ENCODE results near the gene ACTN1.

The ACTN1 gene

DNA sequence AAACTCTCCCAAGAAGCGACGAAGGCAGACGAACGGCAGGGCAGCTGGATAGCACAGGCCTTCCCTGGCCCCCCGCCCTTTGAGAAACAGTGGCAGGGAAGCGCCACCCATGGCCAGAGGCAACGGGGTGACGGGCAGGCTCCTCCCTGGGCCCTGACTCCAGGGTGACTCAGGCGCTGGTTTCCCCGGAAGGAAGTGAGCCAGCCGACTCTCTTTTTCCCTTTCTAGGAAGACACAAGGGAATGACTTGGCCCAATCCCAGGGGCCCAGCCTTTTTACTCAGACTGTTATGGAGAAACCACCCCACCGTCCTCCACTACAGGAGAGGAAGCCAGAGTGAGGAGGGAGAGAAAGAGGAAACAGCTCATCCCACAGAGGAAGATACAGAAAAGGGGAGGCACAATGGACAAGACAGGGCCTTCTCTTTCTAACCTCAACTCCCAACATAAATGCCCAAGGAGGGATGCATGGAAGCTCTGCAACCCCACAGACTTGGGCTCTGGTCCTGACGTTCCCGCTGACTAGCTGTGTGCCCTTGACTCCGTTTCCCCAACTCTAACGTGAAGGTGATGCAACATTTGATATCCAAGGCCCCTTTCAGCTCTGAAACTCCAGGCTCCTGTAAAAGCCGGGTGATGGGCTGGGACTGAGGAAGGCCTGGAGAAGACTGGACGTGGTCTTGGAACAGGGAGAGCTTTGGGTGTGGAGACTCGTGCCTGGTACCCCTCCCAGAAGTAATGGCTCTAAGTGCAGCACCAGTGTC lies 27.9 kb downstream of the ACTN1 start:
- no peak for DNase-seq (ENCODE audit: low spot score)

DNA sequence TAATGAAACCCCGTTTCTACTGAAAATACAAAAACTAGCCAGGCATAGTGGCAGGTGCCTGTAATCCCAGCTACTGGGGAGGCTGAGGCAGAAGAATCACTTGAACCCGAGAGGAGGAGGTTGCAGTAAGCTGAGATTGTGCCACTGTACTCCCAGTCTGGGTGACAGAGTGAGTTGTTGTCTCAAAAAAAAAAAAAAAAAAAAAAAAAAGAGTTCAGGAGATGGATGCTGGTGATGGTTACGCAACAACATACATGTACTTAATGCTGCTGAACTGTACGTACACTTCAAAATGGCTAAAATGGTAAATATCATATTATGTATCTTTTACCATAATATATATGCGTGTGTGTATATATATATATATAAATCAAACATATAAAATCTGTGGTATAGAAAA lies 29.0 kb downstream of the ACTN1 start:
- DNase-seq (ENCODE audit: low spot score), result no peak

DNA sequence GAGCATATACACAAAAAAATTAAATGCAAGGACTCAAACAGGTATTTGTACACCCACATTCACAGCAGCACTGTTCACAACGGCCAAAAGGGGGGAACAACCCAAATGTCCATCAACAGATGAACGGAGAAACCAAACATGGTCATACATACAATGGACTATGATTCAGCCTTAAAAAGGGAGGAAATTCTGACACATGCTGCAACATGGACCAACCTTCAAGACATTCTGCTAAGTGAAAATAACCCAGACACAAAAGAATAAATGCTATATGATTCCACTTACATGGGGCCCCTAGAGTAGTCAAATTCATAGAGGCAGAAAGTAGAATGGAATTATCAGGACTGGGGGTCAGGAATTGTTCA lies 29.5 kb downstream of the ACTN1 start:
- no peak for DNase-seq (ENCODE audit: low spot score)

DNA sequence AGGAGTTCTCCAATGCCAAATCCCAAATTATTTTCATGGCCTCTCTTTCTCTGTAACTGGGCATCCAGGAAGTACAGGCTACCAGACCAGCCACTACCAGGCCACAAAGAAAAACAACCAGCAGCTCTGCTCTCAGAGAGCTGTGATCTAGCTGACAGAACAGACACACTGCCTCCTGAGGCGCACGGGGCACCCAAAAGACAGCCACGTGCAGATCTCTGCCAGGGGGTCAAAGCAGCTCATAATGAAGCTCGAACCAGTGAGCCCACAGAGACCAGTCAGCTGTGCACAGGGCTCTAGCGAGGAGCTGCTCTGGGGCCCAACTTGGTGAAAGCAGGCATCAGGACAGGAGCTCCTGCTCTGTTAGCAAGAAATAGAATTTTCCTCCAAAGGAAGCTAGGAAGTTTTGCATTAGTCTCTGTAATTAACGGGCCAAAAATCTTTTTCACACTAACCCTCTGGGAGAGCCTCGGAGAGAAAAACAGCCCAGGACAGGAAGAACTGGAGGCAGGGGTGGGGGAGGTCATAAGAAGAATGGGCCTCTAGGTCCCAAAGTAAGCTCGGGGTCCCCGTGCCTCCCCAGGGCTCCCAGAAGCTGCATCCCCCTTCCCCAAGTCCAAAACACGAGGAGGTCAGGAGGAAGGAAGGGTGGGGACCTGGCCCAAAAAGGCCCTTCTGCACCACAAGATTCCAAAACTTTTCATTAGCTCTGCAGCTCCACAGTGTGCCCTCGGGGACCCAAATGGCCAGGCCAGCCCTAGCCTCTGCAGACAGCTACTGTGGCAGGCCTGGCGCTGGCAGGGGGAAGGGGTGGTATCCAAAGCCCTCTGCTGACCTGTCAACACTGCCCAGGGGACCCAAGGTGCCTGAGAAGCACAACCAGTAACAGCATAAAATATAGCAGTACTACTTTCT lies 30.2 kb downstream of the ACTN1 start:
- DNase-seq (ENCODE audit: low spot score), result no peak

DNA sequence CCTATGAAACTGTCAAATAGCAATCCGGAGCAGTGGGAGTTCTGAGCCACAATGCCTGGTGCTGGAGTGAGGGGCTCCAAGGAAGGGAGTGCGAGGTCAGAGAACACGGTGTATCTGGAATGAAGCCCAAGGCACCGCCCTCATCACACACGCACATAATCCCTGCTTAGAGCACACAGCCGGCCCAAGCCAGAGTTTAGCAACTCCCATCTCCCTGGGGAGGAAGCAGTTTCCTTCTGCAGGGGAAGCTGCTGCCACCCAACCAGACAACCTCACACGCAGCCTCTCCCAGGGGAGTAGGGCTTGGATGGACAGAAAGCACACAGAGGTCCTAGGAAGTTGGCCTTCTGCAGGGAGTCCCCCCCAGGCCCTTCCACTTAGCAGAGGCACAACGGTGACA lies 31.3 kb downstream of the ACTN1 start:
- DNase-seq (ENCODE audit: low spot score), result no peak

DNA sequence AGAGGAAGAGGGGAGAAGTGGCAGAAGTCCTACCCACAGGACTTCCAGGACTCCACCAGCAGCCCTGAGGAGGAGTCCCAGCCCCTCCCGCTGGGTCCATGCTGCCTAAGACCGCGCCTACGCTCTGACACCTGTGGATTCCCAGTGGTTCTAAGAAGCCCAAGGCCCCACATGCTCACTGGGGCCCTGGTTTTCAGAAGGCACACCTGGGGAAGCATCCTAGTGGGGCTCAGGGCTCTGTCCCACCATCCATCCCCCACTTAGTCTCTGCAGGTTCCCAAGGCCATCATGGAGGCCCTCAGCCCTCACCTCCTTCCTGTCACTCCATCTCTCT lies 32.6 kb downstream of the ACTN1 start:
- DNase-seq (ENCODE audit: low spot score), result no peak

DNA sequence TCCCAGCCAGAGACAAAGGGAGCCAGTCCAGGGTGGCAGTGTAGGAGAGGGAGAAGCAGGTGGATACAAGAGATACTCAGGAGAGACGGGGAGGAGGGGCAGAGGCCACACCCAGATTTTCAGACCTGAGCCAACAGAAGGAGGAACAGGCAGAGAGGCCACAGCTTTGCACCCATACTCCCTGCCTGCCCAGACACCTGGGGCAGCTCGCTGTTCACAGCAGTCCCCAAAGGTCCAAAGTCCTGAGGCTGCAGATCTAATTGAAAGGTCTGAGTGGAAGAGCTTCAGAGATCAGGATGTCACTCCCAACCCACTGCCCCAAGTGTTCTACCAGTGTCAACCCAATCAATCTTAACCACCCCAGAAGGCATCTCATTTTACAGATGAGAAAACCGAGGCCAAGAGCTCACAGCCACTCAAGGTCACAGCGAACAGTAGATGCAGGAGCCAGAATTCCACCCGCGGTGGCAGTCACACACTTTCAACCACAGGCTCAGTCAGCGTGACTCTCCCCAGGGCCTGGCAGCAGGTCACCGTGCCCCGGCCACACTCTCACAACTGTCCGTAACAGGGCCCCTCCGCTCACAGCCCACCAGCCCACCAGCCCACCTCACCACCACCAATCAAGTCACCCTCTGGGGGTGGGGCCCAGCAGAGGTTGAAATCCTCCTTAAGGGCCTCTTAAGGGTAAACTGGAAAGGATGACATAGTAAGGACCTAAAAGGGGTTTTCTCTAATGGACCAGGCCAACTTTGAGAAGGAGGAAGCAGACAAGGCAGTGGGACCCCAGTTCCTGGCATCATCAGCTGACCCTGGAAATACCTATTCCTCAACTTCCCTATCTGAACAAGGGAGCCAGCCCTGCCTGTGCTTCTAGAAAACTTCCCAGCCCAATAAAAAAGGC lies 33.3 kb downstream of the ACTN1 start:
- DNase-seq (ENCODE audit: low spot score), result no peak

DNA sequence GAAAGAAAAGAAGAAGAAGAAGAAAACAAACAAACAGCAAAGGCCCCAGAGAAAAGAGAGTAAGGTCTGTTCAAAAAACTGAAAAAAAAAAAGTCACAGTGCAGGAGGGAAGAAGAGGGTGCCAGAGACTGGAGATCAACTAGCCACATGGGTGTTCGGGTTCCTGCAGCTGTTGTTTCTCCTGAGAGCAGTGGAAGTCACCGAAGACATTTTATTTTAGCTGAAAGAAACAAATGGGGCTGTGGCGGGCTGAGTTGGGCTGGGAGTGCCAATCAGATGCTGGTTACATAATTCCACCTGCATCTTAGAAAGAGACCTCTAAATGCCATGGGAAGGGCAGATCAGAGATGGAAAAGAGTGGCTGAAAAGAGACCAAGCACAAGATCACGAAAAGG lies 33.9 kb downstream of the ACTN1 start:
- DNase-seq (ENCODE audit: low spot score), result no peak

DNA sequence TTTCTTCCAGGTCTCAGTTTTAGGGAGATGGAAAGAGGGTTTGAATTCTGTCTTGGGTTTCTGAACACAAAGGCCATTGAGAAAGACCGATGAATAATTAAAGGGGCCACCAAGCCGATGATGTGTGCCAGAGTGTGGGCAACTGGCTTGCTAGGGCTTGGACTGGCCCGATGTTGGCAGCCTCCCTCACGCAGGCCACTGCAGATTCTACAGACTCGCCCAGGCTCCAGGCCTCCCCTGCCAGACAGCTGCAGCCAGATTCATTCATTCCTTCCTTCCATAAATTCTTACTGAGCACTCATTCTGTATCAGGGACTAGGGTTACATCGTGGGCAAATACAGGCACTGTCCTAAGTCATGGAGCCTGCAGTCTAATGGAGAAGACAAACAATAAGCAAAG lies 34.9 kb downstream of the ACTN1 start:
- DNase-seq (ENCODE audit: low spot score), result peak; percentile 50

DNA sequence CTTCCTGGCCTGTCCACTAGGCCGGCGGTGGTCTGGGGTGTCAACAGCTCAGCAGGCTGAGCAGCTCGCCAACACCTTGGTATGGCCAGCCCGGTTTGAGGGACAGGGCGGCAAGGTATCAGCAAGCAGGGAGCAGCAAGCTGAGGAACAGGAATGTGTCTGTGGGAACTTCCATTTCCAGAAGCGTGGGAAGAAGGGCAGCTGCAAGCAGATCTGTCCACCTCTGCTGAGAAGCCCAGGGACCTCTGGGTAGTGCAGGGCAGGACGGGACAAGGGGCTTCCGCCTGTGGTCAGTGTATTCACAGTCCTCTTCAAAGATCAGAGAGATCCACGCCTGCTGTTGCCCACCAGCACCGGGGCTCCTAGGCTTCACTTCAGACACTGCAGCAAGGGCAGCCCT lies 36.0 kb downstream of the ACTN1 start:
- no peak for DNase-seq (ENCODE audit: low spot score)

DNA sequence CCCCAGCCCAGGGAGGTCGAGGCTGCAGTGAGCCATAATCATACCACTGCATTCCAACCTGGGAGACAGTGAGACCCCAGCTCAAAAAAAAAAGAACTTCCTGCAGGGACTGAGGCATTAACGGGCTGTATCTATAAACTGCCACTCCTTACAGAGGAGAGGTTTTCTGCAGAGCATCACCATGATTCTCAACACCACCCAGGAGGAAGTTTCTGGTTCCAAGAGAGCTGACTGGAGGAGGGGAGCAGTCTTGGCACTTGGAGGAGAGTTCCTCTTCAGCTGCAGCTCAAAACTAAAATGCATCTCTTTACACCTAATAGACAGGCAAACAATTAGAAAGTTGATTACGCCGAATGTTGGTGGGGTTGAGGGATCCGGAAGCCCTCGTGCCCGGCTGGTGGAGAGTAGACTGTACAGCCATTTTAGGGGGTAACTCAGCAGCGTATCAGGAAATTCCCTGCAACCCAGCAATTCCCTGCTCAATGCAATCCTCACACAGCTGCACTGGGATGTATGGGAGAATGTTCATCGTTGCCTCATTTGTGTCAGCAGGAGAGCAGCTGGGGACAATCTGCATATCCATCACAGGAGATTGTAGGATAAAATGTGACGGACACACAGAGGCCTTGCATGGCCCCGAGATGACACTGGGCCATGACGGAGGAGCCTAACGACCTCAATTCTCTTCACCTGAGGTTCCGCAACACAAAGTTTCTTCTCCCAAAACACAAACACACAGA lies 36.6 kb downstream of the ACTN1 start:
- no peak for DNase-seq (ENCODE audit: low spot score)

DNA sequence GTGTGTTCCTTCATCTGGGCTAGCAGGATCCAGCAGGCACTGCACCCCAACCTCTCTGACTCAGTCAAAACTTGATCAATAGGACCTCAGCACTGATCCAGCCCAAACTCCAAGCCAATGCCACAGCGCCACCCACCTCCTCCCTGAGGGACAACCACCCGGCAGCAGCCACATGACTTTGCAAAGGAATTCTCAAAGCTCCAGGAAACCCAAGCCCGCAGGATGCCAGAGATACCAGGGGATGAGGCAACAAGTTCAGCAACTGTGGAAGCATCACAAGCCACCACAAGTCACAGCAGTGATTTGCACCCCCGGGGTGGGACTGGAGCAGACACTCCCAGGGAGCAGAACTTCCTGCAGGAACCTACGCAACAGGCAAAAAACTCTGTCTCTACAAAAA lies 37.3 kb downstream of the ACTN1 start:
- no peak for DNase-seq (ENCODE audit: low spot score)

DNA sequence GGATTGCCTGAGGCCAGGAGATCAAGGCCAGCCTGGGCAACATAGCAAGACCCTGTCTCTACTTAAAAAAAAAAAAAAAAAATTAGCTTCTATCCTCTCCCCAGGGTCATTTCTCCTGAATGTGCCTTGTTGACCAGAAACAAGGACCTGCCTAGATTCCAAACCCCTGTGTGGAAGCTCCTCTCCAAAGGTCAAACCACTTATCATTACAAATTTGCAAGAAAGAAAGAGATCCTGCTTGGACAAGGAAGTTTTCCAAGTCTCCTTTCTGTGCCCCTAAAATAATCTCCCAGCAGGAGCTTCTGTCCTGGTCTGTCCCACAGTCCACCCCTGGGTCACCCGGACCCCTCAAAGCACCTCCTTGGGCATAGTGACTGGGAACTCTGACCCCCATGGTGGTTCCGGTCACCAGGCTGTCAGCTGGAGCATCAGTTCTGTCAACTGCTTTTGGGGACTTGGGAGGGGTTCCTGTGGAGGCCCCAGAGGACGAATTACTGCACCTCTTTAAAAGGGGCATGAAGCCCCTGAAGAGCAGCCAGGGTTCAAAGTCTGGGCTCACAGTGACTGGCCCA lies 38.4 kb downstream of the ACTN1 start:
- no peak for DNase-seq (ENCODE audit: low spot score)

DNA sequence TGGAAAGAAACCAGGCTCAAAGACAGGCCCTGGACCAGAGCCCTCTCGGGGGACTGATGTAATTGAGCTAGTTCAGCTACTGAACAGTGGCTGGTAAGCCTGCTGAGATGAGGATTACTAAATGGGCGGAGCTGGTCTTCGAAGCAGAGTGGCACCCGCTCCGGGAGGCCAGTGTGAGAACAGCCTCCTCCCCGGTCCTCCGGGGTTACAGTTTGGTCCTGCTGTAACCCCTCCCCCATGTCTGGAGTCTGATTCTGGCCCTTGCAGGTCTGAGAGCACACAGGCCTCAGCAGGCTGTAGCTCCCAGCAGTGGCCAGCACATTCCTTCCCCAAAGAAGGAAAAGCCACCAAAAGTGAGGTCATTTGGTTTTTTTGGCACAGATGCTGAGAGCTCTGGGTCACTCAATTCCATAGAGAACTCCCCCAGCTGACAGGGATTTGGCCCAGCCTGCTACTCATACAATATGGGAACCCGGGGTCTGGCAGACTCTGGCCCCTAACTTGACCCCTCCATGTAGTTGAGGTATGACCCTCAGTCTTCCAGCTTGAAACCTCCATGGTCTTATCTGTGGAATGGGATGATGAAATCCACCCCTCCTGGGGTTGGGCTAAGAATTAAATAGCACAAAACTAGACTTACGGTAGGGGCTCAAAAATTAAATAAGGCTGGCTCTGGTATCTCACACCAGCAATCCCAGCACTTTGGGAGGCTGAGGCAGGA lies 39.0 kb downstream of the ACTN1 start:
- DNase-seq (ENCODE audit: low spot score), result peak; percentile 29

DNA sequence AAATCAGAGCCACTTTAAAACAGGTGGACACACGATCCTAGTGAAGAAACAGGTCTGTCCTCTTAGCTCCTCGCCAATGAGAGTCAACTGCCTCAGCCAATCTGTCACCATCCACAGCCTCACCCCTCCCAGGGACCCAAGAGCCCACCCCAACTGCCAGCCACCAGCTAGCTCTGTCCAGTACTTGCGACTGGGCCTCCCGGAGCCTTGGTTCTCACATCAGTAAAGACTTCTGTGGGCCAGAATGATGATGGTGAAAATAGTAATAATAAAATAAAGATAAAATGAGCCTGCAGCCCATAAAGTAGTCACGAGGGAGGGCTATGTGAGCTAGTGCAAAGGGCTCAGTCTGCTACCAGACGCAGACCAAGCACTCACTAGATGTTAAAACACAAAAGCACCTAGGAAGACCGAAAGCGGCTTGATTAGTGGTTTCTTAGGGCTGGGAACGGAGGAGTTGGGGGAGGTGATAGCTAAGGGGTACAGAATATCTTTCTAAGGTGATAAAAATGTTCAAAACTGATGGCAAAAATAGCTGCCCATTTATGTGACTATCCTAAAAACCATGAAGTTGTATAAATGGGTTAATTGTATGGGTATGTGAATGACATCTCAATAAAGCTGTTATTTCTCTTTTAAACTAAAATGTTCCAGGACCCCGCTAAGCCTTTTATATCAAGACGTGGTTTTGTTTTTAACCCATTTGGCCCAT lies 39.8 kb downstream of the ACTN1 start:
- DNase-seq (ENCODE audit: low spot score), result no peak

DNA sequence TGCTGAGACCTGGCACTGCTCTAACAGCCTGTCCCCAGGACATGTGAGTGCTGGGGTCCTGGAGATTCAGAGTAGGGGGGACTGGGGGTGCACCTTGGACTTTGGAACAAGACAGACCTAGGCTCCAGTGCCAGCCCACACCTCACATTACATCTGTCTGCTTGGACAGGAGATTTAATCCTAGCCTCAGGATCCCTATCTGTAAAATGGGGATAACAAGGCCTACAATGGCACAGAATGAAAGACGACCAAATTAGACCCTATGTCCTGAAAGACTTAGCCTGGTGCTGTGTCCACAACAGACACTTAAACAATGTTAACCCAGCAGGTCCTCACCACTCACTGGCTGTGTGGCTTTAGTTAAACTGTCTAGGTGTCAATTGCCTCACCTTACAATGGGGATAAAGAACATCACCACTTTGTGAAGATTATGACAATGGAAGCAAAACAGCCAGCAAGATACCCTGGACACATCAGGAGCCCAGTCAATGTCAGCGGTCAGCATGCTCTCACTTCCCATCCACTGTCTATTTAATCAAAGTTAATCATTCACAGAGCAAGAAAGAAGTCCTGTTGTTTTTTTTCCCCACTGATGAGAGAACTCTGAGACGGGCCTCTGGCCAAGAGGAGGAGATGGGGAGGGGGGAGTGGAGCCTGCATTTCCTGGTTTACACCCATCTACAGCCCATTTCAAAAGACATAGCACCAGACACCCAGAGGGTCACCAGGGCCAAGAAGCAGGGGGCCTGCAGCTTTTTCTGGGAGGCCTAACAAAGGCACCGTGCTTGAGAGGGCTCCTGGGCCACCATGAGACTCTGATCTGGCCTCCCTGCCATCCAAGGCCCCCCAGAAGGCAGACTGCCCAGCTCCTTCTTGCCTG lies 40.6 kb downstream of the ACTN1 start:
- no peak for DNase-seq (ENCODE audit: low spot score)

DNA sequence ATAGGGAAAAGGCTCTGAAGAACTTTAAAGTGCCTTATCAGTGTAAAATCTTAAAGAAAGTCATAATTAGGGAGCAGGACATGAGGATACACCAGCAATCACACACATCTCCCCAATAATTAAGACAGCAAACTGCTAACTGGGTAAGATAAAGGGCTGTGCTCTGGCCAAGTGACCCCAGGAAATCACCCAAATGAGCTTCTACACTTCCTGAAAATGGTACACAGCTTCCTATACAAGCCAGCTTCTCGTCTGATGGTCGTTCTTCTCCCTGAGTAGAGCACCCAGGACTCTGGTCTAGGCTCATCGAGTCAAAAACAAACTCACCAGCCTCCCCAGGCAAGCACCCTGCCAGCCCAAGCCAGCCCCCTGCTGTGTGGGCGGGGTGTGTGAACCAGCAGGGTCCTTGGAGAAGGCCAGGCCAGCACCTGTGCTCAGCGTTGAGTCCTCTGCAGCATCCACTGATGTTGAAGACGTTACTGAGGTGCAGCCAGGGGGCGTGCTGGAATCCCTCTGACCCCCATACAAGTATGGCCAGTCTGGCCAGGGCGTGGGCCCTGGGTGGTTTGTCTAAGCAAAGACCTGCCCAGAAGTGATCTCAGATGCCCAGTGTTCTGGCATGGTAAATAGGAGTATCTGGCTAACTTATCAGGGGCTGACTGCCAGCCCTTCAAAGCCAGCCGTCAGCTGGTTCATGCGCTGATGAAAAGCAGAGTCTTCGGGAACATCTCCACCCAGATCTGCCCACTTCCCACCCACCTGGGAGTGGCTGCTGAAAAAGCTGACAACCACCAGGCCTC lies 41.4 kb downstream of the ACTN1 start:
- DNase-seq (ENCODE audit: low spot score), result no peak

DNA sequence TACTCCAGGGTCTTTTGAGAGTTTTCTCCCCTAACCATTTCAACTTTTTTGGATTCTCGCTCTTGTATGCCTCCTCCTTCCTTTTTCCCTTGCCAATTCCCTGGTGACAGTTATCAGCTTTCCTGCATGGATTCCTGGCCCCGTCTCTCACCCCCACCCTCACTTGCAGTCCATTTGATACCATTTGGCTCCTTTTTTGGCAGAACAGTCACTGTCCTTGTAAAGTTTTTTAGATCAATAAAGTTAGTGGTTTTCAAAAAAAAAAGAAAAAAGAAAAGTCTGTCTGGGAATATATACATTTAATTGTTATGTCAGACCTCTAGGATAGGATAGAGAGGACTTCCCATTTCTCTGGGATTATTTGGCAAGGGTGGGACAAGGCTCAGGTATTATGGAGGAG lies 42.1 kb downstream of the ACTN1 start:
- DNase-seq (ENCODE audit: low spot score), result no peak

Measured in Ammon's horn (tissue), 1 donor.